NCI-H446 (cell line): ENCODE measurements around the gene TFEB.

Experiments used
- DNase-seq, 2 experiments: peaks; one replicate each; lab custom pipeline; 2025; lab: John Stamatoyannopoulos, UW

TFEB gene

DNA sequence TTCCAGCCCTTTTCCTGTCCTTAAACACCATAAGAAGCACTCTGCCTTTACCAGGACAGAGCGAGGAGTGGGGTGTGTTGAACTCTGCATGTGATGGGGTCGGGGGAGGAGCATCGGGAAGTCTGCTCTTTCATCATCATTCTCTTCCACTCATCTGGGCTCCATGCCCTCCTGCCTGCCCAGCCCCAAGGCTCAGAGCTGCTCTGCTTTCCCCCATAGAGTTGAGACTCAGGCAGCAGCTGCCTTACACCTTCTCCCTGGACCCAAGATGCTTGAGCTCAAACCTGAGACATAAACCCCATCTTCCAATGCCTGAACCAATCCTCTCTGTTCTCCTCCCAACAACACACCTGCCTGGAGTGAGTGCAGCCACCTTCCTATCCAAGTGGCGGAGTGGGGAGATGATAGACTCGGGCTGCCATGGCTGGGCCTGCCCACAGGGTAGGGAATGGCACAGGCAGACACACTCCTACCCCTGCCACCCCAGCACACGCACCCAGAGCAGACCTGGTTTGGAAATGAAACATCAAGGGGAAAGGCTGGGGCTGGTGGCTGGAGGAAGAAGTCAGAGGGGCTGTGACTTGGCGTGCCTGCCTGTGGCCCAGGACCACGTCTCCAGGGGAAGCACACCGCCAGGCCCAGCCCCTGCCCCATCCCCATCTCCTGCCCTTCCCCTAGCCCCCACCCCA is 28.4 kb downstream of the TFEB start:
- DNase-seq, result peak in 1 of 2 experiments; percentile 47

DNA sequence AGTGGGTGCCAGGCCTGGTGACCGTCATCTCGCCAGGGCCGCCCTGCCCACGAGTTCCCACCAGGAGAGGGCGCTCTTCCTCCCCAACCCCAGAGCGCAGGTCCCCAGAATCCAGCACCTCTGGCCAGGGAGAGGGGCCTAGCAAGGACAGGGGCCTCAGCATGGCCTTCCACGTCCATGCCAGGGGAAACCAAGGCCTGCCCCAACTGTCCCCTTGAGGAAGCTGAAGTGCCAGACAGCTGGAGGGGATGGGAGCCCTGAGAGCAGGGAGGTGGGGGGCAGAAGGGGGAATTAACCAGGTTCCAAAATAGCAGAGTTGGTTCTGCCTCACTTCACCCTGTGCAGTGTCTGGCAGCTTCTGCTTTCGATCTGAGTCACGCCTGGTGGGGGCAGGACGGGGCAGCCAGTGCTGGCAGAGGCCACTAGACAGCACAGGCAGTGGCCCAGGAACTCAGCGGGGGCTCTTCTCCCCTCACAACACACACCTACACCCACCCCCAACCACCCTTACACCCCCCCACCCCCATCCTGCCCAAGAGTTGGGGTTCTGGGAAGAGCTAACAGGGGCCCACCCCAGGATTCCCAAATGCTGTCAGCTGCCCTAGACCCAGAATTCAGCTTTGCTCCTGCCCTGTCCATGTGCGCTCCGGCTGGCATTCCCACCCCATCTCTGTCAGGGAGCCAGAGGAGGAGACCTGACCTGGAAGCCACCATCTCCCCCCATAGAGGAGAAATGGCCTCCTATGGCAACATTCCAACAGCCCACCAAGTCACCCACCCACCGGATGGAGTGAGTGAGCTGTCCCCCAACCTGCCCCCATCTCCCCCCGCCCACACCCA is 29.2 kb downstream of the TFEB start:
- peak; percentile 70 to 79 for DNase-seq

DNA sequence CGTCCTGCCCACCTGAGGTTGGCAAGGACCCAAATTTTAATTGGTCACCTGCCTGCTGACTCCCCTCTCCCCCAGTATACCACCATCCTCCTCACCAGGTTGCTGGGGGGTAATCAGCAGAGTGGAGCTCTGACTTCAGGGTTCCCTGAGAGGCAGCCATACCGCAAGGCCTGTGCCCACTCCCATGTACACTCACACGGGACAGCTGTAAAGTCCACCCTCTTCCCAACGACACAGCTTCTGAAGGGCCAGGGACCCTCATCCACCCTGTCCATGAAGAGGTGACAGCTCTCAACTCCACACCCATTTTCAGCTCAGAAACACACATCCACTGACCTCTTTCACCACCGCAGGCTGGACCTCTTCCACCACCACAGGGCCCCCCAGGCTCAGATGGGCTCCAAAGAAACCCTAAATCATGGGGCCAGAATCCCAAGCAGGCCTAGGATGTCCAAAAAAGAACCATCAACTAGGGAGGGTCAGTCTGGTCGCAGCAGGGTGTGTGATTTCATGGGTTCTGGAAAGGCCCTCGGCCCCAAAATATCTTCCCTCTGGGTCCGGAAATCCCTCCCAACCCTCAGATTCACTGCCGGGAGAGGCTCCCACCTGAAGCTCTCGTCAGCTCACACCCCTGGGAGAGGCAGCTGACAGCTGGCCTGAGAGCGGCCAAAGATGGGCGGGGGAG is 30.0 kb downstream of the TFEB start:
- DNase-seq, result no peak

DNA sequence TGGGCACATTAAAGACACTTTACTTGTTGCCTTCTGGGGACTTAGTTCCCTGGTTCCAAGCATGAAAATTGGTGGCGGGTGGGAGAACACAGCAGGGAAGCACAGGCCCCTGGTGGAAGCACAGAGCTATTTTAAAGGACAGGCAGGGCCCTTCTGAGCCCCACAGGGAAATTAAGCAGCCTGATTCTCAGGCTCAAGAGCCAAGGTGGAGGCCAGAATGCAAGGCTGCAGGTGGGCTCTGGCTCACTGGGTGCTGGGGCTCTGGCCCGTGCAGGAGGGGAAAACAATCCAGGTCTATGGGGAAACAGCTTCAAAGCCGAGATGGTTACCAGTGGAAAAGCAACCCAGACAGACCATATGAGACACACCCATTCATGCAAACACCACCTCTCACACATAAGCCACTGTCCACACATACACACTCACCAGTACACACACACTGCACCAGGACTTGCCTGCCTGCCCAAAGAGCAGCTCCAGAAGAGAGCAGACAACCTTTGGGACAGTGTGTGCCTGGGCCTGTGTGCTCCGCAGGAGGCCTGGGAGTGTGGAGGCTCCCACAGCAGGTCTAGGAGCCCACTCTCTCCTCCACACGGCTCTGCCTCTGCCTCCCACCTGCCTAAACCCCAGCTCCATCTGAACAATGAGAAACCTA is 30.6 kb downstream of the TFEB start:
- DNase-seq, result no peak

DNA sequence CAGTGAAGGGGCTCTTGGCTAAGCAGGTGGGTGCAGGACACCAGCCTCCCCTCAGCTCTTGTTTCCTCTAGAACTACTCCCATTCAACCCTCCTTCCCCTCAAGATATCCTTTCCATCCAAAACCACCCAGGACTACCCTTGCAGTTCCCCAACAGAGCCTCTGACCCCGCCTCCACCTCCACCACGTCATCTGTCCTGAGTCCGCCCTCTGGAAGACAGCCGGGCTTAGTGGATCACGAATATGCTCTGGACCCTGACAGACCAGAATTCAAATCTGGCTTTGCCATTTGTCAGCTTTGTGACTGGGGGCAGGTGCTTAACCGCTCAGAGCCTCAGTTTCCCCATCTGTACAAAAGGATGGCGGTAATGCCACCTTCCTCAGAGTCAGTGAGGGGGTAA is 31.4 kb downstream of the TFEB start:
- DNase-seq, result no peak

DNA sequence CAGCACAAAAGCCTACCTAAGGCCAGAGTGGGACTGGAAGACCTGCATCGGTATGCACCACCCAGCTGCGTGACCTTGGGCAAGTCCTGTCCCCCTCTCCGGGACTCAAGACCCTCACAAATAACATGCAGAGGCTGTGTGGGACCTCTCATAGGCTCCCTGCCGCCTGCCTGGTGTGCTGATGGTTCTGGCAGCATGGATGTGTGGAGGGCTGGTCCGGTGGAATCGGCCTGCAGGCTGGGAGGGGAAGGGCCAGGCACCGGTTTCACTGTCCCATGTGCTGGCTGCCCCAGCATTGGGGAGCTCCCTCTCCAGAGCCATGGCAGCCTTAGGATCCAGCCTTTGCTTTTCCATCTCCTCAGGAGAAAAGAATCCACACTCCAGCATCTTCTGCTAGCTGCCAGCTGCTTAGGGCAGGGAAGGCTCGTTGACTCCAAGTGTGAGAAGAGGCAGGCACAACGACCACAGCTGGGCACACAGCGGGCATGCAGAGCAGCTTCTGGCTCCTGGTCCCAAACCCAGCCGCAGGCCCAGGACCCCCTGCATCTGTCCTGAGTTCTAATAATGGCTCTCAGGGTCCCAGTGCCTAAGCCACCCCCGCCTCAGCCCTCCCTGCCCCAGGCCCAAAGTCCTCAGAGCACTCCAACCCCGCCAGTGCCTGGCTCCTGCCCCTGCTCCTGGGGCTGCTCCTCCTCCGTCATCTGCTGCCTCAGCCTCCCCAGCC is 32.5 kb downstream of the TFEB start:
- DNase-seq, result no peak

DNA sequence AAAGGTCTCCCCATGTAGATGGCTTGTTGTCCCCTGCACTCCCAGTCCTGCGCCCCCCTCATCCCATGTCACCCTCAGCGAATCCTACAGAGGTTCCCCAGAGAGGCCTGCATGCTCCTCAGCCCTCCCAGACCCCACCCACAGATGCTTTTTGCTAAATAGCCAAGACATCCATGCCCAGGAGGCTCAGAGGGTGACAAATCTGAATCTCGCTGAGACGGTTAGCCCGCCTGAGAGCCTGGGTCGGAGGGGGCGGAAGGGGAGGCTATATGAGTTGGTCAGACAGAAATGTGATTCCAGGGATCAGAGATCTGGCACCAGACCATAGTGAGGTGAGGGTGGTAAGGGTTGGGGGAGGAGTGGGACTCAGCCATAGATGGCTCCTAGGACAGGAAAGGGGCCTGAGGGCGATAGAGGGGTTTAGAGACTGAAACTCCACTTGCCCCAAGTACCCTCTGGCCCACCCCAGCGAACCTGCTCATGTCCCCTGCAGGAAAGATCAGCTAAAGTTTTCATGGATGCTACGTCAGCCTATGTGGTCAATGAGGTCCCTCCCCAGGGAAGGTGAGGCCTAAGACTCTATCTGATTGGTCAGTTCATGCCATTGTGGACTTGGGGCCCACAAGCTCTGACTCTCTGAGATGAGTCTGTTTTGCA is 33.2 kb downstream of the TFEB start:
- DNase-seq, result no peak

DNA sequence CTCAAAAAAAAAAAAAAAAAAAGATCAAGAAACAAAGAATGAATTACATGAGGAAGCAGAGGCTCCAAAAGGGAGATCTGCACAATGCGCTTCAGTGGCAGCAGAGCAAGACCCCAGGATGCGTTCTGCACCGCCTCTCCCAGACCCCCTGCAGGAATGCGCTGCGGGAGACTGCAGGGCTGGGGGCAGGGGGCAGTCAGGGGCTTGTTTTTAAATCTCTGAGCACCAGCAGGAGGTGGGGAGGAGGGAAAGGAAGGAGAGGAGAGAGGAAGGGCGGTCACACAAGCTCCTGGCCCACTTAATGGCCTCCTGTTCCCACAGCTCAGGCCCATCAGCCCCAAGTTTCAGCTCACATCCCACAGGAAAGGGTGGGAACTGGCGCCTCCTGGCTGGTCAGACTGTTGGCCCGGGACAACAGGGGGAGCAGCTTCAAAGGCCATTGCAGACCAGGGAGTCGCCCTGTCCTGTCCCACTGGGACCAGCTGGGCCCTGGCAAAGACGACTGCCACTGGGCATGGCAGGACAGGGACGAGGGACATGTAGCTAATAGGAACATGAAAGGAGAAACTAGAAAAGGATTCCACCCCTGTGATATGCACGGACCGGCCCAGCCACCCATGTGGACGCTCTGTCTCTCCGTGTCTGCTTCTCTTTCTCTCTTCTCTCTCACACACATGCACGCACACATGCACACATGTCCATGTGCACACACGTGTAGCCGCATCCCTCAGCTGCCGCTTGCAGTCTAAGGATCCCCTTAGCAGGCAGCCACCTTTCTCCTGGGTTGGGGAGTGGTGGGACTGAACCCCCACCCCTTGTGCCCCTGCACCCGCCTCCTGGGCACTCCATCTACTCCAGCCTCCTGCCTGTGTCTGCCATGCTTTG is 34.7 kb downstream of the TFEB start:
- DNase-seq, result no peak

DNA sequence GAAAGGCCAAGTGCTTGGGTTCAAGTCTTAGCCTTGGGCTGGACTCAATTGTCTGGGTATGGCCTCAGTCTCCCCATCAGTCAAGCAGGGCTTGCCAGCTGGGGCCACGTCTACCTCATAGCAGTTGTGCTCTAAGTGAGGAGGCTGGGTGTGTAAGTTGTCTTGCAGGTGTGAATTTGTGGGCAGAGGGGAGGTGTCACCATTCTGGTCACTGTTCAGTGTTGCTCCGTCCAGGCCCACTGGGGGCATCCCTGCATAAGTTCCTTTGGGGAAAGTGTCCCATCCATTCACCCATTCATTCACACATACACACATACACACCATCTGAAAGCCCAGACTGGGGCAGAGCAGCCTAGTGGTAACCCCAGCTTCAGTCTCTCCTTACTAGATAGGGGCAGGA is 36.3 kb downstream of the TFEB start:
- no peak for DNase-seq

DNA sequence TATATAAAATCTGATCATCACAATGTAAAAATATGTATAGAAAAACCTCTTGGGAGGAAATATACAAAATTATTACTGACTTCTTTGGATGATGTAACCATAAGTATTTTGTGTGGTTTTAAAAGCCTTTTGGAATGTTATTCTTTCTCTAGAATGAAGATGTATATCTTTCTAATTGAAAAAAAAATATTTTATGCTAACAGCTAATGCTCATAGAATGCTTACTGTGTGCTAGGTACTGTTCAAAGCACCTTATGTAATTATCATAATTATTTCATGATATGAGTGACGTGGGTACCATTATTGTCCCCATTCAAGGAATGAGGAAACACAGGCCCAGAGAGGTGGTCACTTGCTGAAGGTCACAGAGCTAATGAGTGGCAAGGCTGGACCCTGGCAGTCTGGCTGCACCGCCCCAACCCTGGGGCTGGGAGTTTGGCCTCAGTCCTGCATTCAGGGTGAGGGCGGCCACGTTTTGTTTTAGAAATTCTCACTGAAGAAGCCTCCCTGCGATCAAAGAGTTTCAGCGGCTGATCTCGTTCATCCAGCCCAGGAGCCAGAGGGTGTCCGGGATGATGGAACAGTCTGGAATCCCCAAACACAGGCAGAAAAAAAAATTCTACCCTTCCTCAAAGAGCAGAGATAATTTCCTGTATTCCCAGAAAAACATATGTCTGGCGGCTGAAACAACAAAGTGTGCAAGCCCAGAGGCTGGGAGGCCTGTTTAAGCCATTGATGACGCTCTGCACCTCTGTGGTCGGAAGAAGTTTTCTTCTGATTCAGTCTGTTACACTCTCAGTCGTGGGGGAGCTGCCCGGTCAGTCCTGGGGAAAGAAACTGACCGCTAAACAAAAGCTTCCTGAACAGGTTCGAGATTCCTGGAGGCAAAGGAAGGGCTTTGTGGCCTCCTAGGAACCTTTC is 37.3 kb downstream of the TFEB start:
- DNase-seq, result no peak

DNA sequence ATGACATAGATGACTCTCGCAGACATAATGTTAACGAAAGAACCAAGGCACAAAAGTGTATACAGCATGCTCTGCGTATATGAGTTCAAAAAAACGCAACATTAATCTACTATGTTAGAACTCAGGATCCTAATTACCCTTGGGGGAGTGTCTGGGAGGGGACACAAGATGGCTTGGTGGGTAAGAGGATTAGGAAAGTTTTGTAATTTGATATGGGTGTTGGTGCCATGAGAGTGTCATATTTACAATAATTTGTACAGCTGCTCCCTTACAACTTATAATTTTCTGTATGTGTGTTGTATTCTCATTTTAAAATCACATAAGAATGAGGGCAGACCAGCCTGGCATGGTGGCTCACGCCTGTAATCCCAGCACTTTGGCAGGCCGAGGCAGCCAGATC is 38.6 kb downstream of the TFEB start:
- no peak for DNase-seq

DNA sequence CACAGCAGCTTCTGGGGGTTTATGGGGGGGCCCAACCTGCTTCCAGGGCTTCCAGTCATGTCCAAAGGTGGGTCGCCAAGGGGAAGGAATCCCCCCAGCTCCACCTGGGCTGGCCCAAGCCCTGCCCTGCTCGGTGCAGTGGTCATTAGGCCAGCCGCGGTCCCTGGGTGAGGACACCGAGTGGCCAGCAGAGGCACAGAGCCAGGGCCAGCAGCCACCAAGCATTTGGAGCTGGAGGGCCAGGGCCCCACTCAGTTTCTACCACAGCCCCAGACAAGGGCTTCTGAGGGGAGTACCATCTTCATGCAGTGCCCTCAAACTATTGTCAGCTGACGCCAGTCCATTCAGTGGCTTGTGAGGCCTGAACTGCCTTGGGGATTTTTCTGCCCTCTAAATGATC is 39.6 kb downstream of the TFEB start:
- no peak for DNase-seq

DNA sequence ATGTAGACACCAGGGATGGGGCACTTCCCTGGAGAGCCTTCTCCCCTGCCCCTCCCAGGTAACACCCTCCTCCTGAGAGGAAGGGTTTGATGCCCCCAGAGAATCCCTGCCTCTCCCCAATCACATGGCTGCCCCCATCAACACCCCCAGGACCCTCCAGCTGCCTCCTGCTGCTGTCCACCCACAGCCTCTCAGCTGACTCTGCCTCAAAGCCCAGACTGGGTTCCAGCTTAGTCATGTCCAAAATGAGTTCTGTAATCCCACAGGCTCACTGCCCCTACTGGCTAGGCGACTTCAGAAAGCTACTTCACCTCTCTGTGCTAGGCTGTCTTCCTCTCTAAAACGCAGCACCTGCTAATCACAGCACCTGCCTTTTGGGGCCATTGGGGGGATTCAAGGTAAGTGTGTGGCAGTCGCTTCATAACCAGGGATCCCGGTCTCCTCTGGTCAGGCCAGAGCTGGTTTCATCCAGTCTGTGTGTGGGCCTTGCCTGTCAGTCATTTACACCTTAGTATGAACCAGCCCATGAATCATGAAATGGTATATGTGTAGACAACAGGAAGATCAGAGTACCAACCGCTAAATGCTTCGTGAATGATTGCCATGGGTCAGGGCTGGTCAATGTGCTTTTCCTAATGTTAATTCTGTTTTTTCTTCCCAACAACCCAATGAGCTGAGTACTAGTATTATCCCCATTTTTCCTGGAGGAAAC is 40.4 kb downstream of the TFEB start:
- DNase-seq, result no peak

DNA sequence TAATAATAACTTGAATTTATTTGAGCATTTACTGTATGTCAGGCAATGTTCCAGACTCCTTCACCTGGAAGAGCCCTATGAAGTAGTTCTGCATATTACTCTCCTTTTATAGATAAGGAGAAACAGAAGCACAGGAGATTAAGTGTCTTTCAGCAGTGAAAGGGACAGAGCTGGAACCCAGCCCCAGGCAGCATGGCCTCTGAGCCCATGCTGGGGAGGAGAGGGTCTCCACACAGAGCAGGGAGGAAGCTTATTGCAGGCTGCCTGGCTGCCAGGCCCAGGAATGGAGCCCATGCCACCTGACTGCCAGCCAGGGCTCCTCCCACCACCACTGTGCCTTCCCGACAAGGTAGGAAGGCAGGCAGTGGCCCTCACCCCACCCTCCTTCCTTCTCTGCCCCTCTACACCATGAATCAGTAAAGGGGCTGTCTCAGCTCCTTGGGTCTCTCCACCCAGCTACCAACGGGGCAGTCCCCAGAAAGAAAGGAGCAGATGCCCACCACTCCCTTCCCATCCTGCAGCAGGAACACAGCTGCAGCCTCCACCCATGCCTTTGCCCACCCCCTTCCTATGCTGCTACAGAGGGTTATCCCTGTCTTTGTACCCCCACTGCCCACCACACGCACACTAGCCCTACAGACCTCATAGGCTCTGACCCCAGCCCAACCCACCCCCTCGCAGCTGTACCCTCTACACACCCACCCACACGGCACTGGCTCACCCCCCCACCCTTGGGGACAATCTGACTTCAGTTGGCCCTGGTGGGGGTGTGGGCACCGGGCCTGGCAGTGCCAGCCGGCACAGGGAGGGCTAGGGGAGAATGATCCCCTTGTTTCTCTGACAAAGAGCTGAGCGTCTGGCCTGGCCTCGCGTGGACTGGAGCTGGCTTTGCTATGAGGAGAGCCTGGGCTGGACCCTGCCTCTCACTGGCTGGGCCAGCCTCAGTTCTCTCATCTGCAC is 41.8 kb downstream of the TFEB start:
- DNase-seq, result no peak

DNA sequence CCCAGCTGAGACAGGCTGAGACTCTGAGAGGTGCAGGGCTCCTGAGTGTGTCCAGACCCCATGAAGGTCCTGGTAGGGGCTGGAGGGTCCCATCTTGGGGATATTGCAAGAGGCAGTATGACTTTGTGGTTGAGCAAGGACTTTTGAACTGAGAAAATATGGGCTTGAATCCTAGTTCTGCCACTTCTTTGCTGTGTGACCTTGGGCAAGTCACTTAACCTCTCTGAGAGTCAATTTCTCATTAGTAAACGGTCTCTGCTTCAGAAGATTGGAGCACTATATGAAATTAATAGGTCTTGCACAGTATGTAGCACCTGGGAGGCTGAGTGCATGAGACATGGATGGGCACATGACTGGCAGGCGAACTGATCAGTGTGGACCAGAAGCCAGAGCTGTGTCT is 42.7 kb downstream of the TFEB start:
- no peak for DNase-seq

DNA sequence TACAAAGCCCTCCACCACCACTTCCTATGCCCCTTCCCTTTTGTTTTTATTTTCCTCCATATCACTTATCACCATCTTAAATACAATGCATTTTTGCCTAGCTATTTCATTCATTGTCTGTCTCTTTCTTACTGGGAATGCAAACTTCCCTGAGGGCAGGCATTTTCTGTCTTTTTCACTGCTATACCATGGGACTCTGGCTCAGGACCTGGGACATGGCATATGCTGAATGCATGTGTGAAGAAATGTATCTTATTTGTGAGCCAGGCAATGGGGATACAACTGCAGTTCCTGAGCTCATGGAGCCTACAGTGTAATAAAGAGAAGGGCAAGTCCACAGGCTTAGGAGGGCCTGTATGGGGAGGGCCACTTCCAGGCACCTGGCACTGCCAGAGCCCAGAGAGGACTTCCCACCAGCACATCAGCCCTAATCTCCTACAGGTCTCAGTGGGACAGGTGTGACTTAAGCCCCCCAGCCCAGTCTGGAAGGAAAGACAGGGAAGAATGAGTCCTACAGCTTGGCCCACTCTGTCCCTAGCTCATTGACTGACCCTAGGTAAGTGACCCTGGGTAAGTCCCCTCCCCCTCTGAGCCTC is 43.2 kb downstream of the TFEB start:
- no peak for DNase-seq
